Measurements from ENCODE around the gene CAMKMT.

Gene CAMKMT

GRCh38 chr2:44759823-44760222 is 398.1 kb downstream of the CAMKMT start:
- ChIA-PET CTCF (no interaction called here), POLR2A (ENCODE audit: low non-redundant PET) (no interaction called here)
- H3K27ac ChIP-seq, result no peak overlapping the region
- no peak for DNase-seq (ENCODE audit: low spot score)
- TF ChIP-seq CTCF (conservative IDR thresholded peaks at IDR 0.05; ENCODE audit: low read depth), result no peak

- no peak for TF ChIP-seq CTCF (conservative IDR thresholded peaks at IDR 0.05; ENCODE audit: low read depth)
- no peak overlapping the region for H3K27ac ChIP-seq
- ChIA-PET POLR2A (ENCODE audit: low non-redundant PET) (no interaction called here), CTCF (interaction anchor here (1.2 kb wide), 1 partner anchor 371 kb away, joined by 9 read pairs; no protein-coding TSS in a partner anchor)
- no peak for DNase-seq (ENCODE audit: low spot score)
Observed at GRCh38 chr2:44763275-44763782, 401.6 kb downstream of the CAMKMT start.

GRCh38 chr2:44766220-44766619 is 404.5 kb downstream of the CAMKMT start:
- DNase-seq (ENCODE audit: low spot score), result no peak
- POLR2A ChIA-PET (ENCODE audit: low non-redundant PET), result no interaction called here
- no peak overlapping the region for H3K27ac ChIP-seq
- no peak for TF ChIP-seq CTCF (conservative IDR thresholded peaks at IDR 0.05; ENCODE audit: low read depth)
- CTCF ChIA-PET, result no interaction called here

GRCh38 chr2:44766777-44767176 is 405.0 kb downstream of the CAMKMT start:
- ChIA-PET CTCF (interaction anchor here (0.6 kb wide), 1 partner anchor 121 kb away, joined by 3 read pairs; no protein-coding TSS in a partner anchor), POLR2A (ENCODE audit: low non-redundant PET) (no interaction called here)
- no peak overlapping the region for H3K27ac ChIP-seq
- TF ChIP-seq CTCF (conservative IDR thresholded peaks at IDR 0.05; ENCODE audit: low read depth), result no peak
- DNase-seq (ENCODE audit: low spot score), result no peak

GRCh38 chr2:44767691-44768090 is 405.9 kb downstream of the CAMKMT start:
- ChIA-PET CTCF (no interaction called here), POLR2A (ENCODE audit: low non-redundant PET) (no interaction called here)
- H3K27ac ChIP-seq, result no peak overlapping the region
- TF ChIP-seq CTCF (conservative IDR thresholded peaks at IDR 0.05; ENCODE audit: low read depth), result no peak
- DNase-seq (ENCODE audit: low spot score), result no peak

- no peak for DNase-seq (ENCODE audit: low spot score)
- ChIA-PET CTCF (interaction anchor here (0.6 to 0.7 kb wide), 2 partner anchors 15 to 158 kb away, joined by 3 to 4 read pairs; no protein-coding TSS in a partner anchor), POLR2A (ENCODE audit: low non-redundant PET) (no interaction called here)
- TF ChIP-seq CTCF (conservative IDR thresholded peaks at IDR 0.05; ENCODE audit: low read depth), result no peak
- H3K27ac ChIP-seq, result no peak overlapping the region
Observed at GRCh38 chr2:44768438-44769236, 406.9 kb downstream of the CAMKMT start.

All from RWPE1 (cell line).